ENCODE results near the gene MUL1. TPM values are rescaled to one million over a fixed set of nuclear protein-coding genes. Genes with fewer than 3 reads are reported as not detected.

MUL1 gene
- total and polyA plus RNA-seq, 9 of the 15 experiments (the other 6 are each of a cell fraction or from before 2014, with no cell fraction given), result 10.4 to 32.9 (median 19.3) TPM

GRCh38 chr1:20486457-20487235, 21.3 kb downstream of the MUL1 start (continued):
- TF ChIP-seq ZNF277 (CRISPR knock-in tag; IDR thresholded peaks at IDR 0.05; ENCODE audit: borderline replicate concordance) (no peak), SETDB1 (IDR thresholded peaks at IDR 0.05; ENCODE audit: low read length) (no peak), ZNF197 (CRISPR knock-in tag; IDR thresholded peaks at IDR 0.05; ENCODE audit: low read depth) (no peak), ZNF449 (CRISPR knock-in tag; IDR thresholded peaks at IDR 0.05) (no peak), ATF1 (CRISPR knock-in tag; IDR thresholded peaks at IDR 0.05) (no peak), ATF1 (tag; IDR thresholded peaks at IDR 0.05) (peak; percentile 65), ZNF511 (CRISPR knock-in tag; IDR thresholded peaks at IDR 0.05) (0 out of 2 replicates have a peak, but pooled peaks have one; percentile 43), LEF1 (IDR thresholded peaks at IDR 0.05) (no peak), ZBTB40 (IDR thresholded peaks at IDR 0.05) (no peak; the same call in 1 of the 2 replicates), ZBTB40 (CRISPR knock-in tag; IDR thresholded peaks at IDR 0.05) (no peak), NFRKB (IDR thresholded peaks at IDR 0.05; ENCODE audit: low read depth) (no peak), ILK (tag; IDR thresholded peaks at IDR 0.05; ENCODE audit: borderline replicate concordance, low read depth) (no peak), ZNF311 (CRISPR knock-in tag; IDR thresholded peaks at IDR 0.05) (no peak), ZBTB26 (CRISPR knock-in tag; IDR thresholded peaks at IDR 0.05) (no peak)
